ENCODE results near the gene CASZ1. TPM values are rescaled to one million over a fixed set of nuclear protein-coding genes. Genes with fewer than 3 reads are reported as not detected.
A peak's percentile ranks its signal among the peaks of the same experiment; 100 is the strongest.

CASZ1 gene
- total RNA-seq, 1 experiment from 2014 or later = 11.1 TPM

GRCh38 chr1:10640843-10641553 lies 155.4 kb downstream of the CASZ1 start:
- intact Hi-C loops (cut with micrococcal nuclease) = no loop called here
- H3K4me1 Mint-ChIP-seq (ENCODE audit: insufficient read depth, unreplicated experiment) = peaks cover 5% of the 10 kb centered on the region
- no peak overlapping the region for H3K4me3 Mint-ChIP-seq (ENCODE audit: unreplicated experiment)
- no peaks in the 10 kb centered on the region for H3K9me3 Mint-ChIP-seq (ENCODE audit: unreplicated experiment)
- POLR2A ChIA-PET = no interaction called here
- no TSS peak for BruUV-seq (replicated peaks)
- DNase-seq (ENCODE audit: unreplicated experiment) = no peak
- H3K27ac Mint-ChIP-seq (ENCODE audit: low read depth, unreplicated experiment) = no peak overlapping the region
- no peak for TF ChIP-seq CTCF (IDR thresholded peaks at IDR 0.05; ENCODE audit: unreplicated experiment)
- CTCF ChIA-PET = interaction anchor here (0.7 kb wide), 1 partner anchor 211 kb away, joined by 4 read pairs; no protein-coding TSS in a partner anchor
- H3K36me3 Mint-ChIP-seq (ENCODE audit: insufficient read depth, unreplicated experiment) = peaks cover 5% of the 10 kb centered on the region
- no peaks in the 10 kb centered on the region for H3K27me3 Mint-ChIP-seq (ENCODE audit: insufficient read depth, unreplicated experiment)

- no peak overlapping the region for H3K27ac Mint-ChIP-seq (ENCODE audit: low read depth, unreplicated experiment)
- intact Hi-C loops (cut with micrococcal nuclease) = loop anchor here (5.0 kb wide), 1 partner anchor 128 kb away; no protein-coding TSS in a partner anchor
- BruUV-seq (replicated peaks) = no TSS peak
- peaks cover 14% of the 10 kb centered on the region for H3K4me1 Mint-ChIP-seq (ENCODE audit: insufficient read depth, unreplicated experiment)
- DNase-seq (ENCODE audit: unreplicated experiment) = peak; percentile 6
- TF ChIP-seq CTCF (IDR thresholded peaks at IDR 0.05; ENCODE audit: unreplicated experiment) = no peak
- no peaks in the 10 kb centered on the region for H3K9me3 Mint-ChIP-seq (ENCODE audit: unreplicated experiment)
- ChIA-PET POLR2A (interaction anchor here (0.6 to 0.9 kb wide), 2 partner anchors 16 to 621 kb away, joined by 3 read pairs; no protein-coding TSS in a partner anchor), CTCF (no interaction called here)
- no peaks in the 10 kb centered on the region for H3K27me3 Mint-ChIP-seq (ENCODE audit: insufficient read depth, unreplicated experiment)
- peaks cover 5% of the 10 kb centered on the region for H3K36me3 Mint-ChIP-seq (ENCODE audit: insufficient read depth, unreplicated experiment)
- no peak overlapping the region for H3K4me3 Mint-ChIP-seq (ENCODE audit: unreplicated experiment)
These were observed 156.5 kb downstream of the CASZ1 start for GRCh38 chr1:10639775-10640578.

GRCh38 chr1:10639011-10639774 lies 157.3 kb downstream of the CASZ1 start:
- H3K4me3 Mint-ChIP-seq (ENCODE audit: unreplicated experiment) = no peak overlapping the region
- no peak overlapping the region for H3K27ac Mint-ChIP-seq (ENCODE audit: low read depth, unreplicated experiment)

More at GRCh38 chr1:10639011-10639774, 157.3 kb downstream of the CASZ1 start:
- H3K4me1 Mint-ChIP-seq (ENCODE audit: insufficient read depth, unreplicated experiment) = peaks cover 12% of the 10 kb centered on the region
- no TSS peak for BruUV-seq (replicated peaks)
- no peak for DNase-seq (ENCODE audit: unreplicated experiment)
- peaks cover 5% of the 10 kb centered on the region for H3K36me3 Mint-ChIP-seq (ENCODE audit: insufficient read depth, unreplicated experiment)
- intact Hi-C loops (cut with micrococcal nuclease) = loop anchor here (5.0 kb wide), 1 partner anchor 127 kb away; no protein-coding TSS in a partner anchor
- no peaks in the 10 kb centered on the region for H3K9me3 Mint-ChIP-seq (ENCODE audit: unreplicated experiment)
- no peak for TF ChIP-seq CTCF (IDR thresholded peaks at IDR 0.05; ENCODE audit: unreplicated experiment)
- POLR2A ChIA-PET = interaction anchor here (0.9 kb wide), 1 partner anchor 15 kb away, joined by 3 read pairs; no protein-coding TSS in a partner anchor
- H3K27me3 Mint-ChIP-seq (ENCODE audit: insufficient read depth, unreplicated experiment) = no peaks in the 10 kb centered on the region
- CTCF ChIA-PET = no interaction called here

All from MCF 10A (cell line).